GM10266 (cell line): ENCODE results near the gene TET1.

ENCODE experiments used
- DNase-seq: peaks from one replicate; pipeline ENCODE4 v3.0.0; 2012; ENCODE audit errors: extremely low spot score
- CTCF ChIP-seq: IDR thresholded peaks from 2 replicates; pipeline ENCODE4 v1.5.1; 2012; ENCODE audit warnings: mild to moderate bottlenecking, low read depth; ENCODE audit not compliant: control insufficient read depth, insufficient read depth; ENCODE audit errors: missing control alignments

Gene TET1

GRCh38 chr10:68537796-68538195 is 22.3 kb upstream of the TET1 start:
- DNase-seq, result no peak
- TF ChIP-seq CTCF, result no peak

- DNase-seq, result no peak
- TF ChIP-seq CTCF, result no peak
Observed at GRCh38 chr10:68543004-68543918, 16.9 kb upstream of the TET1 start.

- TF ChIP-seq CTCF, result peak; percentile 75
- DNase-seq, result peak; percentile 75
Observed at GRCh38 chr10:68550747-68551411, 9.3 kb upstream of the TET1 start.

- DNase-seq, result no peak
- TF ChIP-seq CTCF, result no peak
Observed at GRCh38 chr10:68553138-68553537, 7.0 kb upstream of the TET1 start.

- DNase-seq, result no peak
- TF ChIP-seq CTCF, result no peak
Observed at GRCh38 chr10:68553599-68553998, 6.5 kb upstream of the TET1 start.

- DNase-seq, result no peak
- TF ChIP-seq CTCF, result no peak
Observed at GRCh38 chr10:68558478-68558877, 1.7 kb upstream of the TET1 start.

GRCh38 chr10:68559251-68559650 is 886 bp upstream of the TET1 start:
- no peak for TF ChIP-seq CTCF
- no peak for DNase-seq
